ENCODE results near the gene DLL1.
"Not testable (repeated sequence)": the region's sequence is repeated elsewhere in the genome, so short reads cannot be mapped to it uniquely, and the experiment has no call there.

DLL1 gene, protein sequence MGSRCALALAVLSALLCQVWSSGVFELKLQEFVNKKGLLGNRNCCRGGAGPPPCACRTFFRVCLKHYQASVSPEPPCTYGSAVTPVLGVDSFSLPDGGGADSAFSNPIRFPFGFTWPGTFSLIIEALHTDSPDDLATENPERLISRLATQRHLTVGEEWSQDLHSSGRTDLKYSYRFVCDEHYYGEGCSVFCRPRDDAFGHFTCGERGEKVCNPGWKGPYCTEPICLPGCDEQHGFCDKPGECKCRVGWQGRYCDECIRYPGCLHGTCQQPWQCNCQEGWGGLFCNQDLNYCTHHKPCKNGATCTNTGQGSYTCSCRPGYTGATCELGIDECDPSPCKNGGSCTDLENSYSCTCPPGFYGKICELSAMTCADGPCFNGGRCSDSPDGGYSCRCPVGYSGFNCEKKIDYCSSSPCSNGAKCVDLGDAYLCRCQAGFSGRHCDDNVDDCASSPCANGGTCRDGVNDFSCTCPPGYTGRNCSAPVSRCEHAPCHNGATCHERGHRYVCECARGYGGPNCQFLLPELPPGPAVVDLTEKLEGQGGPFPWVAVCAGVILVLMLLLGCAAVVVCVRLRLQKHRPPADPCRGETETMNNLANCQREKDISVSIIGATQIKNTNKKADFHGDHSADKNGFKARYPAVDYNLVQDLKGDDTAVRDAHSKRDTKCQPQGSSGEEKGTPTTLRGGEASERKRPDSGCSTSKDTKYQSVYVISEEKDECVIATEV

DNA sequence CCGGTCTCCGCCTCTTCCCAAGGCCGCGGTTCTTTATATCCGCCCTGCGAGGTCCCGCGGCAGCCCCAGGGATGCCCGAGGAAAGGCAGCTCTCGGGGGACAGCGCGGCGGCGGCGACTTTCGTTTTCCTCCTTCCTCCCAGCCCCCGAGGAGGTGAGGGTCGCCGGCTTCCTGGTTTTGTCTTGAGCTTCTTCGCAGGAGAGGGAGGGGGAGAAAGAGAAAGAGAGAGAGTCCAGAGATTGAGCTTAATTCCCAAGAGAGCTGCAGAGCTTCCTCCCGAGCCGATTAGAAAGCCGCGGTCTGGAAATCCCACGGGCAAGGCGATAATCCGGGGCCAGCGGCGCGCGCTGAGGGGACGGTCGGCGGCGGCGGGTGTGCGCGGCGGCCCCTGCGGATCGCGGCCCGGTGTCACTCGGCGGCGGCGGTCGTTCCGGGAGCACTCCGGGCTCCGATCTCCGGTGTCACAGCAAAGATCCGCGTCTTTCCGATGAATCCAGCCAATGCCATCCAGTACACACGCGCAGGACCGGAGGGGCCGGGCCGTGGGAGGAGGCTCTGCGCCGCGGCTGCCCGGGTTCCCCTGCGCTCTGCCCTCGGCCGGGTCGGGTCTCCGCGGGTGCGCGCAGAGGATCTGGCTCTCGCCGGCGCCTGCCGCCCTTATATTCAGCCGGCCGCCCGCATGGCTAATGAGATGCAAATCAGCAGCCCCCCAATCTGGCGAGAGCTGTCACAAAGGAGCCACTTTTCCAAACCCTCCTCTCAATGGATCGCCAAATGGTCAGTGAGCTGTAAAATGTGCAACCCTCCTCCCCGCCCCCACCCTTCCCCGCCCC, at the start of gene DLL1:
Gene DLL1, minus strand, starts transcription at position 783 of the 833 bp plus-strand sequence. CDS start 939 bp downstream, outside the sequence.
- peak; percentile 67 for DNase-seq

DNA sequence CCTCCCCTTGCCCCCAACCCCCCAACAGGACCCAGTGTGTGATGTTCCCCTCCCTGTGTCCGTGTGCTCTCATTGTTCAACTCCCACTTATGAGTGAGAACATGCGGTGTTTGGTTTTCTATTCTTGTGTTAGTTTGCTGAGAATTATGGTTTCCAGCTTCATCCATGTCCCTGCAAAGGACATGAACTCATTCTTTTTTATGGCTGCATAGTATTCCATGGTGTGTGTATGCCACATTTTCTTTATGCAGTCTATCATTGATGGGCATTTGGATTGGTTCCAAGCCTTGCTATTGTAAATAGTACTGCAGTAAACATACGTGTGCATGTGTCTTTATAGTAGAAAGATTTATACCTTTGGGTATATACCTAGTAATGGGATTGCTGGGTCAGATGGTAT, 44.3 kb upstream of the DLL1 start:
- DNase-seq, result not testable (repeated sequence)

DNA sequence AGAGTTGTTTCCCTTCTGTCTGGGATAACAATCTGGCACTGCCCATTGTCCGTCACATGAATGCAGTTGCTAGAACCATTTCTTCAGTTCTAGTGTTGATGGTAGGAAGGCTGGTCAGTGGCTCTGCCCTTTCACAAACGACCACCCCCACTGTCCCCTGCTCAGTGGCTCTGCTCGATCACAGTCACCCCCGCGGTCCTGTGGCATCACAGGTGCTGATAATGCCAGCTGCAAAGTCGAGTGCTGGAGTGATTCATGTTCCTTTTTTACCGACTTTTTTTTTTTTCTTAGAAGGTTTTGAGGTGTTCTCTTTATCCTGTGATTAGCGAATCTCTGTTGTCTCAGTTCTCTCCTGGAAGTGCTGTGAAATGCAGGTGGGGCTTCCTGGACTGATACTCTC, 38.4 kb upstream of the DLL1 start:
- no peak for DNase-seq

DNA sequence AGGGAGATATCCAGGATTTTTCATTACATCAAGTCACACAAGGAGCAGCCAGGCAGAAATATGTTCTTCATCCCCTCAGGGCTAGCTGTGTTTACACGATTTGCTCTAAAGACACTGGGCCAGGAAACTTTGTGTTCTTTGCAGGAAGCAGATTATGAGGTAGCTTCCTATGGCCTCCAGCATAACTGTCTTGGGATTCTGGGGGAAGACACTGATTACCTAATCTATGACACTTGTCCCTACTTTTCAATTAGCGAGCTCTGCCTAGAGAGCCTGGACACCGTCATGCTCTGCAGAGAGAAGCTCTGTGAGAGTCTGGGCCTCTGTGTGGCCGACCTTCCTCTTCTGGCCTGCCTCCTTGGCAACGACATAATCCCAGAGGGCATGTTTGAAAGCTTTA, 26.8 kb upstream of the DLL1 start:
- no peak for DNase-seq

DNA sequence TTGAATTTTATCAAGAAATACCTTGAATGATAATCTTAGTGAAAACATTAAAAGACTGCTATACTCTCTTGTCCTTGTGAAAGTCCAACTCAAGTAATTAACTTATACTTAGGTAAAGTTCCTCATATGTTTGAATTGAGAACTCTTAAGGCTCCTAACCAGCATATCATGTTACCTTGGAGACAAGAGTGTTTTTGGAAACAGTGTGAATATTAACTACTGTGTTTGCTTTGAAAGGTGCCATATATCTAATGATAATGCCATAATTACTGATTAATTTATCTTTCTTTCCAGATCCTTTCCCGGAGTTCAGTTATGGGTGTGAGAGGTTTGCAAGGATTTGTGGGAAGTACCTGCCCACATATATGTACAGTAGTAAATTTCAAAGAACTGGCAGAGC, 26.2 kb upstream of the DLL1 start:
- DNase-seq, result no peak

DNA sequence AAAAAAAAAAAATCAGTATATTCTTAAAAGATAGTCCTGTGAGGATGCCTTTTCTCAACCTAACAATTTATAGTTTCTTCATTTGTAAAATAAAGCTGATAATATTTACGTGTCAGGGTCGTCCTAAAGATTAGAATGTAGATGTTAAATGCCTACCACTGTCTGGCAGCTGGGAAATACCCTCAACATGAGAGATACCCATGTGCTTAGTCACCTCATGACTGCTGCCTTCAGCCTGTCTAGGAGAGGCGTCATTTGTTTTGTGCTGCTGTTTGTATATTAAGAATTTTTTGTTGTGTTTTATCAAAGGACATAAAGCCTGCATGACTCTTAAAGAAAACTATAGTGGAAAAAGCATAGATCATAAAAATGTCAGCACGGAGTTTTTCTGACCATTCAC, 25.2 kb upstream of the DLL1 start:
- no peak for DNase-seq

DNA sequence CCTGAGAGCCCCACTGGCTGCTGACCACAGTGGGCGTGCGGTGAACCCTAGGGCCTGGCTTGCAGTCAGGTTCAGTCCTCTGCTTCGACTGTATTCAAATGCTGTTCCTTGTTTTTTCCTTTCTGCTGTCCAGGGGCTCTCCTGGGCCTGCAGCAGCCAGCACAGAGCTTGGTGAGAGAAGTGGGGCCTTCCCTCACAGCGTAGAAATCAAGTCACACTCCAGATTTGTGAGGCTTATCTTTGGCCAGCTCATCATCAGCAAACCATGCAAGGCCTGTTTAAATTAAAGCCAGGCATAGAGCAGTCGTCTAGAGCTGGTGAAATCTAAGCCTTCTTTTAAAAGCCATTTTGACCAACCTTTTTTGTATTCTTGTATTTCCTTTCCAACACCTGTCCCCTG, 24.1 kb upstream of the DLL1 start:
- no peak for DNase-seq

DNA sequence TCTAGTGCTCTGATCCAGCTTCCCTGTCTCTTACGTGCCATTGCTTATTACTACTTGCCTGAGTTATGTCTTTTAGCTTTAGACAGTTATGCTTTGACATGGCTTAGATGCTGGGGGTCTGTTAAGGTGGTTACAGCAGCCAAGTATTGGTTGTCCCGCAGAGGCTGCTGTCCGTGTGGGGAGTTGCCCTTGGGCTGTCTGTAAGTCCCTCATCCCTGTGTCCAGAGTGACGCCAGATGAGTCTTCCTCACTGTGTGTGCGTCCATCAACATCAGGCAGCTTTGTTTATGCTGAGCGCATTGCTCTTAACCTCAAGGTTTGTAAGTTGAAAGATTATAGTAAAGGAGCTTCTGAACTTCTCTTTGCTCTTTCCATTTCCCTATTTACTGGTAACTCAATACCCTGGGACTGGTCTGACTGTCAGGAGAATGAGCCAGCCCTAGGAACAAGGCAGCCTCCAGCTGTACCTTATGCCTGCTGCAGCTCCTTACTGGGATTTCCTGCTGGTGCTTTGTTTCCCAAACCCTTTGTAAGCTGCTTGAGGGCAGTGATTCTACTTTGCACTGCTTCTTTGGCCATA, 22.9 kb upstream of the DLL1 start:
- DNase-seq, result no peak

DNA sequence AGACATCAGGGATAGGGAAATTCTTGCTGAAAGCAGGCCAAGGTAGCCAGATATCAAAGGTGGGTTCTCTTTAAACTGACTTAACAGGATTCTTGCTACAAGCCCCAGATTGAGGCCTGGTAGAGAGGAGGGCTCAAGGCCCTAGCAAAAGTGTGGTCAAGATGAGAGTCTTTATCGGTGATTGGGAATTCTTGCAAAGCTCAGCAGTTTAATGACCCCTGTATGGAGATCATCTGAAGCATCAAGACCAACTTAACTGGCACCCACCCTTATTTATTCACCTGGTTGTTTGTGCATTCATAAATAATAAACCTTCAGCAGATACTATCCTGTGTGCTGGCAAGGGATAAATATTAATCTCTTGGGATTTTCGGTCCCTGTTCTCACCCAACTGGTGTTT, 22.0 kb upstream of the DLL1 start:
- no peak for DNase-seq

DNA sequence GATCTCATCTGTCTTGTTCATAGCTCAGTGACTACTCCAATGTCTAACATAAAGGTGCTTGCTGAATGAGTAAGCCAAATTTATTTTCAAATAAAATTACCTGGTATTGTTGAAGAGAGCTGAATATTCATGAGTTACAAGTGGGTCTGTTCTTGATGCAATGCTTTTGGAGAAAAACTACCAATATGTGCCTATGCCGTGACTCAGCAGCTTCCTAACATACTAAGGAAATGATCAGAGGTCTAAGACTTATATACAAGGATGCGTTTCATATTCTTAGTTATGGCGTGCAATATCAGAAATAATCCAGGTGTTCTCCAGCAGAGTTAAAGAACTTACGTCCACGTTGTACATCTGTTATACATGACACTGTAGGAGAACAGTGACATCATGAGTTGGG, 20.8 kb upstream of the DLL1 start:
- no peak for DNase-seq

DNA sequence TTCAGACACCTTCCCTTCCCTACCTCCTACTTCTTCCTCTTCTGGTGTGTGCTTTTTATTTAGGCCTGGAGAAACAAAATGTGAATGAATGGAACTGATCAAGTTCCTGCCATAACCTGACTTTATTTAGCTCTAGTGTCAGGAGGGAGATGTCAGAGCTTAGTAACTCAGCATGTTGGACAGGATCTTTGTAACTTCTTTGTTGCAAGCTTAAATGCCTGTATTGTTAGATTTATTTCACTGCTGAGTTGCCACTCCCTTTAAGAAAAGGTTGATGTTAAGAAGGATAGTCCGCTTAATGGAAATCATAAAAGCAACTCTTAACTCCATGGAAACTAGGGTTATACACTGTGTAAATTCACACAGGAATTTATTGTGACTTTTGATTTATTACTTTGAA, 17.9 kb upstream of the DLL1 start:
- no peak for DNase-seq

DNA sequence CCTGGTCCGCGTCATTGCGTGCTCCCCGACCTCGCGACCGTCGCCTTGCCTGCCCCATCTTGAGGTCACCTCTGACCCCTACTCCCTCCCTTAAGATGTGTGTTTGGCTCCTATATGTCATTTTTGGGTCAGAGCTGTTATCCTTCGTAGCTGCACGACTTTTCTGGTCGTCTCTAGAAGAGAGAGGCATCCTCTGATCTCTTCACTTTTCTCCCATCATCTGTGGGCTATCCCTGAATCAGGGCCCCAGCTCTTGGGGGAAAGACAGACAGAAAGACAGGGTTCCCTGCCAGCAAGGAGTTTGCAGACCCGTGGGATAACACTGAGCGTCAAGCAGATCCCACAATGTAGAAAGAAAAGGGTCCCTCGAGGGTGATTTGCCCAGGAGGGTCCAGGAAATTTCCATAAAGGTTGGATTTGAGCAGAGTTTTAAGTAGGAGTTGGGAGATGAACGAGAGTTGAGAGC, 16.2 kb upstream of the DLL1 start:
- no peak for DNase-seq

DNA sequence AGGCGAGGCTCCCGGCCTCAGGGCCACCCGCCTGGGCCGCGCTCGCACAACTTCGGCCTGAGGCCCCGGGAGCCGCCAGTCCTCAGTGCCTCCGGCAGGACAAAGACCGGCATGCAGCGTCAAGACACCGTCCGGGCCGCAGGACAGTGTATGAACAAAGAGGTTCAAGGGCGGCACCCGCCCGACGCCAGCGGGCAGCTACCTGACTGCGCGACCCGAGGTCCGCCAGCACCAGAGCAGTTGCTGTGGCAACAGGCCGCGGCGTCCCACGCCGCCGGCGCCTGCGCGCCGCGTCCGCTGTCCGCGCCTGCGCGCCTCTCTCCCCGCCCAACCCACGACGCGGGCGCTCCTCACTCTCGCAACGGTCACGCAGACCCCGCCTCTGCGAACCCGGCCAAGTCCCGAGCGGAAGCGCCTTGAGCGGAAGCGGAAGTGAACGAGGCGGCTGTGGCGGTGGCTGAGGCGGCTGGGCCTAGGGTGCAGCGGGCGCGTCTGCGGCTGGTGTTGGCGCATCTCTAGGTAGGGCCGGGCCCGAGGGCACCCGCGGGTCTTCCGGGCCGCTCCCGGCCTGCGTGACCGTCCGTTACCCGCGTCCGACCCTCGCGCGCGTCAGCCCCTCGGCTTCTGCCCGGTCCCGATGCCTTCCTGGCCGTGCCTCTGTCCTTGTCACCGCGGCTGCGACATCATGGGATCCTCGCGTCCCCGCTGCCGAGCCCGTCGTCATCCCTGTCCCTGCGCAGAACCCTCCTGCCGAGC, 15.6 kb upstream of the DLL1 start, which contains the start of gene FAM120B:
Gene FAM120B, plus strand, starts transcription at position 435 of the 756 bp plus-strand sequence. CDS start 10,633 bp downstream, outside the sequence.
- DNase-seq, result peak; percentile 98

DNA sequence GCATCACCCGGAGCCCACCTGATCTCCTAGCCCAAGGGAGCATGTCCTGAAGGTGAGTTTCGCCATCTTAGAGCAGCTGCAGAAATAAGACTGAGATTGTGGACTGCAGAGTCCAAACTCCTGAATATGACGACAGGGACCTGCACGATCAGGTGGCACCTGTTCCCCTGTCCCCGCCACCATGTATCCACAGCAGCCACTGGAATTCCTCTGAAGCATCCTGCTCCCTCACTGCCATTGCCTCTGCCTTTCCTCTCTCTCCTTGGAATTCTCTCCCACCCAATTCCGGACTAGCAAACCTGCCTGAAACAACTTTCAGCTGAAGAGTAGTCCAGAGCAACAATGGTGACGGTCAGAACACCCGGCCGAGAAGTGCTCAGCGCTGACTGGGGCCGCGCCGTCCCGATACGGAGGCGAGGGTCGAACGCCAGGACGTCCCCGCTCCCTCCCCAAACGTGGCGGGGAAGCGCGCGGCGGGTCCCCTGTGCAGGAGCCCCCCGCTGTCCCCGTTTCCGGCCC, 15.0 kb upstream of the DLL1 start:
- DNase-seq, result no peak

DNA sequence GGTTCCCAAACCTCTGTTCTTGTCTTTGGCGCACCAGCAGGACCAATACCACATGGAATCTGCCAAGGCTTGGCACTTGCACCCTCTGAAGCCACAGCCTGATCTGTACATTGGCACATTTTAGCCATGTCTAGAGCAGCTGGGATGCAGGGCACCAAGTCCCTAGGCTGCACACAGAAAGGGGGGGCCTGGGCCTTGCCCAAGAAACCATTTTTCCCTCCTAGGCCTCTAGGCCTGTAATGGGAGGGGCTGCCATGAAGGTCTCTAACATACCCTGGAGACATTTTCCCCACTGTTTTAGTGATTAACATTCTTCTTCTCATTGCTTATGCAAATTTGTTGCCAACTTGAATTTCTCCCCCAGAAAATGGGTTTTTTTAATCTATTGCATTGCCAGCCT, 10.3 kb upstream of the DLL1 start:
- no peak for DNase-seq

DNA sequence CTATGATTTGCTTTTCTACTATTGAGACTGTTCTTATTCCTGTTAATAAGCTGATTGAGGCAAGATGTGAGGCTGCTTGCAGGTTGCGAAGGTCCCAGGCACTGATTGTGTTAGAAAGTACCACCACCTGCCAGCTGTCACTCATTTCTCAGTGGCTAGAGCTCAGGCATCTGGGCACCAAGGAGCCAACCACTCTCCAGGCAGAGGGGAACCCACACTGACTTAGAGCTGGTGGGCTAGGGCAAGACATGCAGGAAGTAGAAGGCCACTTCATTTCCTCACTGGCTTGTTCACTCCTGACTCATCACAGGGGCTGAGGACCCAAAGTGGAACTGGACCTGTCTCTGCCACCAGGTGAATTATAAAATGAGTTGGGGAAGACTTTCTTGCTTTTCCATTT, 7.8 kb upstream of the DLL1 start:
- no peak for DNase-seq

DNA sequence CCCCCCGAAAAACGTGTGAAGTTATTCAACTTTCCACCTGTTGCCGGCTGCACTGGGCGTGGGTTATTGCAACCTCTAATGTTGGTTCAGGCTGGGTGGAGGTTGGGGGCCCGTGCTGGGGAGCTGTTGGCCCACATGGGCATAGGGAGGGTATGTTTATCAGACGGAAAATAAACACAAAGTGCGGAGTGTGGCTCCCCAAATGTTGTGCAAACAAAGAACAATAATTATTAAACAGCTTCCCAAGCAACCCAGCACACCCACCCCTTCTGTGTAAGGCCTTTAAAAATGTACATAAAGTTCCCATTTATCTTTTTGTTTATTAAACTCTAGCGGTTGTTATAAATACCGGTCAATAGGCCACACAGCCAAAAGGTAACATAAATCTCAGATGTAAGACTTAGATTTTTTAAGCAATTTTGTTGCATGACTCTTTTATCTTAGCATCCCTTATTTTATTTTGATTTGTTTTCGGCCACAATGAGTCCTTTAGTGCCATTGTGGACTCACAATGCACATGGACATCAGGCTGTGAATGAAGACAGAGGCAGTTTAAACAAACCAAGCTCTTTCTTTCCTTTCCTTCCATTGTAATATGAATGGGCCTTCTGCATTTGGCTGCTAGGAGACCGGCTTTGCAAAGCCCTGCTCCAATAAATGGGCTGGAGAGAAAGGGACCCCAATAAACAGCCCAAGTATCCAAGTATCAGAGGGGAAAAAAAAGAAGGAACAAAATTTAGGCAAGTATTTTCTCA, 6.9 kb upstream of the DLL1 start:
- DNase-seq, result no peak

DNA sequence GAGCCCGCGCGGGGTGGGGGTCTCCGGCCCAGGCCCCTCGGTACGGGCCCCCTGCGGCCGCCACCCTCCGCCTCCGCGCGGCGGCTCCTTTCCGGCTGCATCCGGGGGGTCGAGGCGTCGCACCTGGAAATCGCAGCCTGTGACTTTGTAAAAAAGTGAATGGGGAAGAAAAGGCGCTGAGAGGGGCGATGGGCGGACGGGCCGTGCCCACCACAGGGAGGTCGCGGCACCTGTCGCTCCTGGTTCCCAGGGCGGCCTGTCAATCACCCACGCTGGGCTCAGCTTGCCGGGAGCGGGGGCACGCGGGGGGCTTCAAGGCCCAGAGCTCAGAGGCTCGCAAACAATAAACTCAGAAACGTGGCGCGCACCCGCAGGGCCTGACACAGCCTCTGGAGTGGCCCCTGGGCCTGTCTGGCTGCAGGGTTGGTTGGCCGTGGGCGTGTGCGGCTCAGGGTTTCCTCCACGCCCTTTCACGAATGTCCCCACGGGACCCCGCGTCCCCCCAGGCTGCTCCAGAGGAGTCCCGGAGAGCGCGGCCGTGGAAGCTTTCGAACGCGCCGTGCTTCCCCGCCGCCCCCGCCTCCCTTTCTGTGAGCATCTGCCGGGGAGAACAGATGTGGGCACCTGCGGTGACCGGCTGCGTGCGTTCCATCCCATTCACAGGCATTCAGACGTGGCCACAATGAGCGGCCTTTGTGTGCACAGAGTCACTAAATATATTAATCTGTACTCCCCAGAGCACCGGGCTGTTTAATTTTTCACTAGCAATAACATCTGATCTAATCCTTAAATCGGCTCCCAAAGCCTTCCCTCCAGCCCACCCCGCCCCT, 6.1 kb upstream of the DLL1 start:
- no peak for DNase-seq

DNA sequence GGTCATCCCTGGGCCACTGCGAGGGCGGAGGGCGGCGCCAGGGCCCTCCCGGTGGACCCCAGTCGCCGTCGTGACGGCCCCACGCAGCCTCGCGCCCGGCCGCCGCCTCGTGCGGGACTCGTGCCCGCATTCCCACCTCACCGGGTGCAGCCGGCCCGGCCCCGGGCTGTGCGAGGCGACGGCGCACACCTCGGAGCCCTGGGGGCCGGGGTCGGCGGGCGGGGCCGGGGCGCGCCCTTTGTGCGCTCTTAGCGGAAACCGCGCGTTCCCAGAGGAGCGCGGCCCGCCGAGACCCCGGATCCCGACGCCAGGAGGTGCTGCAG, 5.5 kb upstream of the DLL1 start:
- no peak for DNase-seq

Data from femur (tissue), 1 donor.